Endometrial microvascular endothelial cells (primary cell): ENCODE results near the gene ATXN7L1. TPM values are rescaled to one million over a fixed set of nuclear protein-coding genes. Genes with fewer than 3 reads are reported as not detected.

ENCODE experiments used
- in situ Hi-C: cut with HindIII; loops from 2 replicates; pipeline ENCODE4 v1.10.0; 2017; ENCODE audit warnings: low sequenced_read_pairs, low pct_unique_long_range_greater_than_20kb; ENCODE audit errors: inconsistent ontology term
- total RNA-seq: library from RNA; depleted of rRNA; stranded (reverse); fragments of >200 nt; gene quantifications from one replicate; pipeline ENCODE4 v1.2.3, GENCODE V29; 2015; ENCODE audit errors: inconsistent ontology term

The ATXN7L1 gene
- total RNA-seq, 1 donor from 2014 or later = 4.8 TPM

DNA sequence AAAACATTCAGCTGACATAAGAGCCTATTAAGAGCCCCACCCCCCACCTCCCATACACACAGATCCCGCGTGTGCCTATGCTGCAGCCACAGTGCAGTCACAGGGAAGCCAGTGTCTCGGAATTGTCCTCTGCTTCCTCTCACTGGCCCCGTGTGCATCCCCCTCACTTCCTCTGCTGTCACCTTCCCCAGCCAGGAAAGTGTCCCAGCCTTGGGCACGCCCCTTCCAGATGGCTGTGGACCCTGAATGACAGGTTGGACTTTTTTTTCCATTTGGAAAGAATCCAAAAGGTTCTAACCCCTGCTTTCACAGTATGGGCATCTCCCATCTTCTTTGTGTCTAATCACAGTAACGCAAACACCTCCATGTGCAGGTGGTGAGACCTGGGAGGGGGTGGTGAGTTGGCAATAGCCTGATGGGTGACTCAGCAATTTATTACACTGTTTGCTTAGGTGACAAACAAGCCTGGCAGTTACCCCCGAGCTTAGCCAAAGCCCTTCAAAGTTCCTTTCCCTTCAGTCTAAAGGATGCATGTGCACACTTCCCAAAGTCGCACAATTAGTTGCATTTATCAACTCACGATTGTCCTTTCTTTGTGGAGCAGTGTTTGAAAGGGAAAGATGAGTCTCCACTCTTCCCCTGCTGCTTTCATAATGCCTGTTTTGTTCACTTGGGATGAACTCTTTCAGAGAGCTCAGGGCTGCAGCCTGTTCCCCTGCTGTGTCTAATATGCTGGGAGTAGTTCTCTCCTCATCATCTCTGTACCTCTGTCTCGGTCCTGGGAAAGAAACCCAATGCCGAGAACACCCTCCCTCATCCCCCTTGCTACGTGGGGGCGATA is 227.6 kb downstream of the ATXN7L1 start:
- in situ Hi-C loops = no loop called here

DNA sequence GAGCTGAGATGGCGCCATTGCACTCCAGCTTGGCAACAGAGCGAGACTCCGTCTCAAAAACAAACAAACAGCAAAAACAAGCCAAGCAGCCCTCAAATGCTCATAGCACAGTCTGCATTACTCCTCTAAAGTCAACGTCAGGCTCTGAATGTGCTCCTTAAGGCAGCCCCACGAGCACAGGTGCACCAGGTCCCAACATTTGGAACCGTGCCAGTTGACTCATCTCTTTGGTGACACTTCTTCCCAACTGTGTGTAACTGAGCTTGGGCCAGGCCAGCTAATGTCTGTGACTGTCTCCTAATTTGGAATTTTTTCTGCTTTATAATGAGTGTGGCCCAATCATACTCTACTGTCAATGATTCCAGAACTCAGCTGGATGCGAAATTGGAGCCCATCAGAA is 228.8 kb downstream of the ATXN7L1 start:
- in situ Hi-C loops = no loop called here

DNA sequence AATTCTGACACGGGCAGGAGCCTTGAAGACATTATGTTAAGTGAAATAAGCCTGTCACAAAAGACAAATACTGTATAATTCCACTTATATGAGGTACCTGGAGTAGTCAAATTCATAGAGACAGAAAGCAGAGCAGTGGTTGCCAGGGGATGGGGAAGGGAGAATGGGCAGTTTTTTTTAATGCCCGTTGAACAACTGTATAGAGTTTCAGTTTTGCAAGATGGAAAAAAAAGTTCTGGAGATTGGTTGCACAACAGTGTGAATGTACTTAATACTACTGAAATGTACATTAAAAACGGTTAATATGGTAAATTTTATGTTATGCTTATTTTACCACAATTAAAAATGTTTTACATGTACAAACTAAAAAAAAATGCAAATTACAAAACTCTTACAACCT is 231.5 kb downstream of the ATXN7L1 start:
- in situ Hi-C loops = no loop called here

DNA sequence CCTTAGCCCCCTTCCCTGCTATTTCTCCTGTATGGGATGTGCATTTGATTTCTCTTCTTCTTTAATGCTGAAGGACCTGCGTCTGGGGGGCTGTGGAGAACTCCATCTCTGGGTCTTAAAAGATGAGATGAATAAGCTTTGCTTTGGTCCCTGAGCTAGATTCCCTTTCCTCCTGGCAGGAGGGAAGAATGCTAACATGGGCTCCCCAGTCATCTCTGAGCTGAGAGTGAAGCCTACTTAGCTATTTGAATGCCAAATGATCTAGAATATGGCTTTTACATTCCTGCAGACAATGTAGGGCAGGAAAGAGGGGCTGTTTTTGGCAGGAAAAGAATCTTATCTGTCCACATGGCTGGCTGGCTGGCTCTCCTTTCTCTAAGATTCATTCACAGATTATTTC is 232.5 kb downstream of the ATXN7L1 start:
- in situ Hi-C loops = no loop called here

DNA sequence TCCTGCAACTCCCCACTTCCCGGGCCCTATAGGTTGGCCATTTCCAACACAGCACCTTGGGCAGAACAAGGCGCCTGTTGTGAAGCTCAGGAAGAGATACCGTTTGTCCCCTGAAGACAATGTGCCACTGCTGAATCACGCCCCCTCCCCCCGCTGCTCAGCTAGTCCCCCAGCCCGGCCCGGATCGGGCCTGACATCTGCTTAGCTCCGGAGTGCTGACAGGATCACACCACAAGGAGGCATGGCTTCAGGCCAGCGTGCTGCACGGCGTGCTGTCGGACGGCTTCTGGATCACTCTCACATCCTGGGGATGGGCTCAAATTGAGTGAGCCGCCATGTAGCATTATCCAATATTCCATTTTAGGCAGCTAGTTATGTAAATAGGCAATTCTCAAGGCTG is 233.0 kb downstream of the ATXN7L1 start:
- in situ Hi-C loops = no loop called here

DNA sequence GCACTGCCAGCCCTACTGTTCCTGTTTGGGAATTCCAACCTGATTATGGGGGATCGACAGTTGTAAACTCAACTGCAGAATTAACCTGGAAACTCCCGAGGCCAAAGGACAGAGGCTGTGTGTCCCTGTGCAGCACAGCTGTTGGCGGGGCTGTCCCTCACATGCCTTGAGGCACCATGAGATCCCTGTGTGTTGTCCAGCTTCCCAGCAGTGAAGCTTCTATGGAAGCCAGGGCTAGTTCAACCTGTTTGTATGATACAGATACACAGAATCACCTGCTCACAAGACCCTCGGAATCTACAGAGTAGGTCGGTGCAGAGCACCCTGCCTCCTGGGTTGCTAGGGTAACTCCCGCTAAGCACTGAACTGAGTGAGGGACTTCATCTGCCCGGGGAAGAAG is 234.1 kb downstream of the ATXN7L1 start:
- in situ Hi-C loops = no loop called here

DNA sequence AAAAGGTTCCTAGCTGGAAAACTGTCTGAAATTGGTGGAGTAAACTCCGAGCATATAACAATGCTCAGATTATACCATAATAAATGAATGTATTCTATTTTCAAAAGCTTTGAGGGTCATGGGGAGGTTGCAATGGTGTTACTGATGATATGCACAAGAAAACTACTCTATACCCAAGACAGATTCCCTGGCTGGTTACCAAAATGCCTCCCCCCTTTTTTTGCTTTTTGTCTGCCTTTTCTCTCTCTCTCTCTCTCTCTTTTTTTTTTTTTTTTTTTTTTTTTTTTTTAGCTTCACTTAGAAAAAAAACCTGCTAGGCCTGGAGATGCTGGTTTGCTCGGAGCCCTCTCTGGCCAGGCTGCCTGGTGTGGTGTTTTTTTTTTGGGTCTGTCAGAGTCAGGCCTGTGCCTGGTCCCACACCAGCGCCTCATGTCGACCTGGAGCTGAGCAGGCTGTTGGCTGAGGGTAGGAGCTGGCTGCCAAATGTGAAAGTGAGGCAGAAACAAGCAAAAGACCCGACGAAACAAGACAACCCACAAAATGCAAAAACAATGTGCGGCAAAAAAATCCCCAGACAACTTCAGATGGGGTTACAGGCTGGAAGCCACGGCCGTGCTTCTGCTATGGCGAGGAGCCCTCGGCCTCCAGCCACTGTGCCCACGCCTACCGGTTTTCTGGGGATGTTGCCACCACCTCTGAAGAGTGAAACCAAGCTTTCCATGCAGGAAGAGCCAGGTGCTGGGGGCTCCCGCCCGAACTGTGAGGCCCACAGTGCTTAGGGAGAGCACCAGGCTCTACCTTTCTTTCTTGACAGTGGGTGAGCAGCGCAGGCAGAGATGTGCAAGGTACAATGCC is 235.2 kb downstream of the ATXN7L1 start:
- in situ Hi-C loops = no loop called here

DNA sequence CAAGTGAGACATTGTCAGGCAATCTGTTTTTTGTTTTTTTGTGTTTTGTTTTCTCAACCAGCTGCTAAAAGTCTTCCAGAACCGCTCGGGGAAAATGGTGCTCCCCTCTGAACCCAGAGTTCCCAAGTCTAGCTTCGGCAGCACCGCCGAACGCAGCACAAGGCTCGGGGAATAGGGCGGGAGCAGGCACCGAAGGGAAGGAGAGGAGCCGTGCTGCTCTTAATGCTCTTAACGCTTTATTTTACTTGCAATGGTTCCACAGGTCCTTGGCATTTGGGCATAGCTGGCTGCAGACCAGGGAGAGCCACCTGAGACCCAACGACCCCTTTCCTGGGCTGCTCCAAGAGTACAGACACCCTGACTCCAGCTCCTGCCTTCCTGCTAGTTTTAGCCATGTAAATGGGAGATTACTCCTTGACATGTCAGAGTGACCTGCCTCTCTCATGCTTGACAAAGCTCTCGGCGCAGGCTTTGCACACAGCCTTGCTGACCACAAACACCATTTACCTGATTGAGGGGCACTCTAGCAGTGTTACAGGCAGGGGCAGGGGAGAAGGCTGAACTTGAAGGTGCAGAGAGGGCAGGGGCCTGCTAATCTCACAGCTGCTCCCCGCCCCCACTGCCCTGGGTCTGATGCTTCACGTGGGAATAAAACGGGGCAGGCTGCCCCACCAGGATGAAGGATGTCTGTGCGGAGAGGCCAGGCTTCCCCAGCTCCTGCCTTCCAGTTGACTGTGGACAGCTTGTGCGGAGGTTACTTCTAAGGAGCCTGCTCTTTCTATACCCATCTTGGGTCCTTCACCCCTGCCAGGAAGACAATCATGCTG is 236.5 kb downstream of the ATXN7L1 start:
- in situ Hi-C loops = no loop called here

DNA sequence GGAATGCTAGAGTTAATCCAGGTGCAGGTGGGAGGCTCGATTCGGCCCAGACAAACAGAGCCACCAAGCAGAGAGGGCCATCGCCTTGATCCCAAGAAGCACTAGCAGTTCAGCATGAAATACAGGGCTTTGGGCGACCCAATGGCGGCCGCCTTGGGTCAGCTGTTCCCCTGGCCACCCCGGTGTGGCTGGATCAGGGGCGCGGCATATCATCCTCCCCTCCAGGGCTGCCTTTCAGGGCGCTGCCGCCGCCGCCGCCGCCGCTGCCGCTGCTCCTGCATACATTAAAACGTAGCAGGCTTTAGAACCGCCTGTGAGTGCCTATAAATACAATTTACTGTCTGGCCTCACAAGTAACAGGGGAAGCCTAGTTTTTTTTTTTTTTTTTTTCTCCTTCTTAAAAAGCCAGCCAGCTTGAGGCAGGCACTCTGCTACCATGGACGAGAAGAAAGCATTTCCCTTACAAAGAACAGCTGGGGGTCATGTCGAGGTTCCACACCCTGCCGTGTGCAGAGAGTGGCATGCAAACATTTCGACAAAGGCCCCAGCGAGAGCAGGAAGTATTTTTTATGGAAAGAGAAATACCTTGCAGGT is 237.4 kb downstream of the ATXN7L1 start:
- in situ Hi-C loops = no loop called here

DNA sequence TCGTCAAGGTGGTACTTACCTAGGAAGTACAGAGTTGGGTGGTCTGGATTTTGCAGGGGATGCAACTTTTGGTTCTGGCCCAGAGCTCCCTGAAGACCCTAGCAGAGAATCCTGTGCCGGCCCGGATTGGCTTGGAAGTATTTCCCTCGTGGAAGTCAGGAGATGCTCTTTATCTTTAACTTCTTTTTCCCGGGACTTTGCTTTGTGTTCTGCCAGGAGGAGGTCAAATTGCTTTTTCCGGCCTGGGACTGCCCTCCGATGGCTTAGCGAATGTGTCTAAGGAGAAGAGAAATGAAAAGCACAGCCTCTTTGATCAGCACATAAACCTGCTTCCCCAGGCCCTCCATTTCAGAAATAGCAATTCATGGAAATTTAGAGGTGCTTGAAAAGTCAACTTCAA is 238.1 kb downstream of the ATXN7L1 start:
- in situ Hi-C loops = no loop called here

DNA sequence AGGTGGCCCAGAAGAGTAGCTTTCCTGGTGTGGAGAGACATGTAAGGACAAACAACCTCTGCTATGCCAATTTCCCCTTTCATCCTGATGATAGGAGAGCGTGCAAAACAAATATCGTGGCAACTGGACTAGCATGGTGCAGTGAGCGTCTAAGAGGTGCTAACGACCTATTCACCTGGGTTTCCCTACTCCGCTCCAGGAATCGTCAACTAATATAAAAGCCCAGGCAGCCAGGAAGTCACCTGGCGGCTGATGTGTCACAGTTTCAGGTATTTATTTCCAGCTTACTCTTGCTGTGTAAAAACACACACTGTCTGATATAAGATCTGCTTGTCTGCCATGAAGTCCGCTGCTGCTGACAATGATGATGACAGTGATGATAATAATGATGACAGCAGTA is 238.6 kb downstream of the ATXN7L1 start:
- in situ Hi-C loops = no loop called here

DNA sequence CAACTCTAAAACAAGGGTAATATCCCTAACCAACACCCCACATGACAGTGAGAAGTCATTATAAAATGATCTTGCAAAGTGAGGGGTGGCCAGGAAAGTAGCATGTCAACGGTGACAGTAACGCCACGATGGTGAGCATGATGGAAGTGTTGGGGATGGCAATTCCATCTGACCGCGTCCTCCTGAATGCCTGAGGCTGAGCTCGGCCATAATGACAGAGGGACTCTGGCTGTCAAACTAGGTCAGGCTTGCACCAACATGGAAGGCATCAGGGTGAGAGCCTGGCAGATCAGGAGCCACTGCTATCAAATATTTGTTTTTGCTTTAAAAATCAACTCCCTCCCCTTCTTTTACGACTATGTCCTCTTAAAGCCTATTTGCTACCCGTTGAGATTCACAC is 239.4 kb downstream of the ATXN7L1 start:
- in situ Hi-C loops = no loop called here

DNA sequence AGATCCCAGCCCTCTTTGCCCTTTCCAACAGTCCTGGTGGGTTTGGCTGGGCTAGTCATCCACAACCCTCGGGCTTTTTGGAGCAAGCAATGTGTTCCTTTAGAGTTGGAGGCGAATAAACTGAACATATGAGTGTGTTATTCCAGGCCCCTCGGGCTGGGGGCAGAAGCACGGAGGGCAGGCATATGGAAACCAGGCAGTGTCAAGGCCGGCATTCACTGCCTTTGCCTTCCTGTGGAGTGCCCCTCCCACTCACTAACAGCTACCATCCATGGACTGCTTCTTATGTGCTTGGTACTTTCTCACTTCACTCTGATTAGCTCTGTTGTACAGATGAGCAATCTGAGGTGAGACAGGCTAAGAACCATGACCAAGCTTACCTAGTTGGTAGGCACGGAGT is 241.2 kb downstream of the ATXN7L1 start:
- in situ Hi-C loops = no loop called here

DNA sequence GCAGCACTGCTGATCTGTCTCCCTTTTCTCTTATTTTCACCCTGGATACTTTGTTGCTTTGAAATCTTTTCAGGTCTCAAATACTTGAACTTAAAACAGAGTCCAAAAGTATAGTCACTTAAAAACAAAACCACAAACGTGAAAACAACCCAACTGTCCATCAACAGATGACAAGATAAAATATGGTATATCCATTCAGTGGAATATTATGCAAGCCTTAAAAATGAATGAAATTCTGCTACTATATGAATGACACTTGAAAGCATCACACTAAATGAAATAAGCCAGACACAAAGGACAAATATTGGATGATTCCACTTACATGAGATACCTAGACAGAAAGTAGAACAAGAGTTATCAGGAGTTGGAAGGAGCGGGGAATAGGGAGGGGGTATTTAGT is 250.4 kb downstream of the ATXN7L1 start:
- in situ Hi-C loops = no loop called here

DNA sequence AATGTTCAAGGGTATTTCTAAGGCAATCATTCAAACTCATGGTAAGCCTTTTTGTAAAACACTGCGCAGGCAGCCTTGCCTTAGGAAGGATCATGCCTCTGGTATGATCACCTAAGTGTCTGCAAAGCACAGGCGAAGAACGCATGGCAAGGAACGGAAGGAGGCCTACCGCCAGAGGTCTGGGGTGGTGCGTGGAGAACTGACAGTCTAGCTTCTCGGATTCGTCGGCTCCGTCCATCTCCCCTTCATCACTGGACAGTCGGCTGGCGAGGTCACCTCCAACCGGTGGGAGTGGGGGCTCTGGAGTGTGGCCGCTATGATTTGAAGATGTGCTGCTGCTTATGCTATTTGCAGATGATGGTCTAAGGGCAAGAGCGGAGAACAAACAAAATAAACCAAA is 252.5 kb downstream of the ATXN7L1 start:
- in situ Hi-C loops = no loop called here

DNA sequence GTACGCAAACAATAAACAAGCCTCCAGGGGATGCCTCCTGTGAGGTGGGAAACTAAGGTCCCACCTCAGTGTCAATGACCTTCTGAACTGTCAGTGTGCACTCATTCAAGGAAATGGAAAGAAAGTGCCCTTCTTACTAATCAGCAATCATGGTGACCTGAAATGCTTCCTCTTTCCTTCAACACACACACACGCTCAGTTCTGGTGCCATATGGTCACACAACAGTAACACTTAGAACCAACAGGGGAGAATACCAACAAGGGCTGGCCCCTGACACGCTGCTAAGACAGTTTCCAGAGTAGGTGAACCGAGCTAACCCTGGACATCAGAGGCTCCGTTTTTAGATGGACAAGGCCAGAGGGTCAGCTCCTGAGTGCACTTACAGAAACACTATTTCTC is 253.0 kb downstream of the ATXN7L1 start:
- in situ Hi-C loops = no loop called here

DNA sequence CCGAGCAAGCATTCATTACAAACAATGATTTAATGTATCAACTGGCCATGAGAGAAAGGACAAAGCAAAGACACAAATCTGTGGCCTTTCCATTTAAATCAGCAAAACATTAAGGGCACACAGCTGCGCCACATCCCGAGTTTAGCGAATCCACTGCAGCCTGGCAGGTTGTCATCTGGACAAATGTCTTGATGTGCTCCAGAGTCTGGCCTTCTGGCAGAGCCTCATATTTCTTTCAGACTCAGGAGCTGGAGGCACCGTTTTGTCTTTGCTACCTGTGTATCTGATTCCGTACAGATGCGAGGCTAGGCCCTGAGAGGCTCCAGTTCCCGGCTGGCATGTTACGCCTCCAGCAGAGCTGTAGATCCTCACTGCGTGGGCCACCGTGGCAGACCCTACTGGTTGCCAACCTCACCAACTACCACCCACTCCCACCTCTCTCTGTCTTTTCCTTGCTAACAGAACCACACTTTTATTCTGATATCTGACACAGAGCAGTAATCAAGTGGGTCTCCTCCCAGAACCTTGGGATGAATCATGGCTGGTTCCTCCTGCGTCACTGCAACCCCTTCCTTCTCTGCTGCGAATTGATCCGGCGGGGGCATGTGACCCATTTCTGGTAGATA is 254.2 kb downstream of the ATXN7L1 start:
- in situ Hi-C loops = no loop called here

DNA sequence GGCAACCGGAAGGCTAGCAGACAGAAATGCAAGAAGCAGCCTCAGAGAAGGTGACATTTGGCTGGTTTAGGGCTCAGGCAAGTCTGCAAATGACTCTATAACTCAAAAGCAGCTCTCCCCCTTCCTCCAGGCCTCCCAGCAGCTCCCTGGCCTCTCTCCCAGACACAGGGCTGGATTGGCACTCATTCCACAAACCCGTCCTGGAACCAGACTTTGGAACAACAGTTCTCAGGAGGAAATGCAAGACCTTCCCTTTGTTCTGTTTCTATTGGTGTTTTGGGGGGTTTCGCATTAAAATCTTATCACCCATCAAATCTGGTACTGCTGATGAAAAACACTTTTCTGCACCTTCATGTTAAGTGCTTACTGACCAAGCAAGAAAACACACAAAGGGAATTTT is 254.8 kb downstream of the ATXN7L1 start:
- in situ Hi-C loops = no loop called here

DNA sequence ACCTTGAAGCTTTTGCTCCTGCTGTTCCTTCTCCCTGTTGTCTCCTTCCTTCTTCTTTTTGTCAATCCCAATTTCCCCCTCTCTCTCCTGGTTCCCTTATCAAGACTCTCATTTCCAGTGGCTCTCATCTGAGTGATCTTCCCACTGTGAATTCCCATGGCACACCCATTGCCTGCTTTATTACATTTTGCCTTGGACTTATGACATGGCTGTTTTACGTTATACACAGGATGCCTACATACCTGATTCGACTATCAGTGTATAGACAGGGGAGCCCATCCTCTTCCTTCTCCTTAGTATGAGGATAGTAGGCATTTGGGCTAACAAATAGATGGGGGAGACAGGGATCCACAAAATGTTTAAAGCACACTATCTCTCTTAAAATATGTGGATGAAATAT is 255.2 kb downstream of the ATXN7L1 start:
- in situ Hi-C loops = no loop called here
